22Rv1 (cell line): Measurements from ENCODE around the gene ZNF407.

Experiments
- CTCF ChIP-seq: fragments of 450-650 bp; IDR thresholded peaks from 2 replicates; pipeline ENCODE4 v1.5.1; 2017; ENCODE audit warnings: mild to moderate bottlenecking
- ZFX ChIP-seq: fragments of 450-650 bp; IDR thresholded peaks from 2 replicates; pipeline ENCODE4 v1.6.1; 2017; ENCODE audit warnings: antibody characterized with exemption, borderline replicate concordance

- no peak for TF ChIP-seq CTCF
- TF ChIP-seq ZFX = no peak
These were observed 35.4 kb upstream of the ZNF407 start for GRCh38 chr18:74562131-74562730.
